HG02884 (cell line): ENCODE results near the gene TOGARAM1.

ENCODE experiments used
- ATAC-seq: cut with Tn5 transposase; IDR thresholded peaks from one replicate; pipeline ENCODE4 v1.9.1; 2021; ENCODE audit warnings: mild to moderate bottlenecking, moderate library complexity; ENCODE audit not compliant: unreplicated experiment

Gene TOGARAM1

GRCh38 chr14:45083617-45083975, 121.6 kb downstream of the TOGARAM1 start:
- no peak for ATAC-seq

GRCh38 chr14:45083976-45084722, 122.2 kb downstream of the TOGARAM1 start, which contains the start of gene PRPF39:
TSS of gene PRPF39 (plus strand) at chr14:45084116. CDS start at chr14:45095240, 11,124 bp downstream.
- ATAC-seq: peak; percentile 94

GRCh38 chr14:45084946-45085346, 123.0 kb downstream of the TOGARAM1 start:
- ATAC-seq: no peak

GRCh38 chr14:45089813-45090212, 127.8 kb downstream of the TOGARAM1 start:
- peak; percentile 91 for ATAC-seq

GRCh38 chr14:45091710-45092109, 129.7 kb downstream of the TOGARAM1 start:
- no peak for ATAC-seq

GRCh38 chr14:45094275-45094674, 132.3 kb downstream of the TOGARAM1 start:
- no peak for ATAC-seq

GRCh38 chr14:45095143-45095542, 133.2 kb downstream of the TOGARAM1 start:
- no peak for ATAC-seq

GRCh38 chr14:45096218-45096617, 134.2 kb downstream of the TOGARAM1 start:
- ATAC-seq: no peak

GRCh38 chr14:45103806-45104205, 141.8 kb downstream of the TOGARAM1 start:
- ATAC-seq: no peak

GRCh38 chr14:45104561-45104960, 142.6 kb downstream of the TOGARAM1 start:
- ATAC-seq: no peak

GRCh38 chr14:45112896-45113781, 151.1 kb downstream of the TOGARAM1 start:
- no peak for ATAC-seq

- no peak for ATAC-seq
Measured at GRCh38 chr14:45114327-45114726, 152.3 kb downstream of the TOGARAM1 start.

- ATAC-seq: no peak
Measured at GRCh38 chr14:45118594-45118993, 156.6 kb downstream of the TOGARAM1 start.

- ATAC-seq: no peak
Measured at GRCh38 chr14:45120096-45120495, 158.1 kb downstream of the TOGARAM1 start.

GRCh38 chr14:45123271-45123670, 161.3 kb downstream of the TOGARAM1 start:
- ATAC-seq: no peak
